ENCODE data around the gene CD93.

The CD93 gene

DNA sequence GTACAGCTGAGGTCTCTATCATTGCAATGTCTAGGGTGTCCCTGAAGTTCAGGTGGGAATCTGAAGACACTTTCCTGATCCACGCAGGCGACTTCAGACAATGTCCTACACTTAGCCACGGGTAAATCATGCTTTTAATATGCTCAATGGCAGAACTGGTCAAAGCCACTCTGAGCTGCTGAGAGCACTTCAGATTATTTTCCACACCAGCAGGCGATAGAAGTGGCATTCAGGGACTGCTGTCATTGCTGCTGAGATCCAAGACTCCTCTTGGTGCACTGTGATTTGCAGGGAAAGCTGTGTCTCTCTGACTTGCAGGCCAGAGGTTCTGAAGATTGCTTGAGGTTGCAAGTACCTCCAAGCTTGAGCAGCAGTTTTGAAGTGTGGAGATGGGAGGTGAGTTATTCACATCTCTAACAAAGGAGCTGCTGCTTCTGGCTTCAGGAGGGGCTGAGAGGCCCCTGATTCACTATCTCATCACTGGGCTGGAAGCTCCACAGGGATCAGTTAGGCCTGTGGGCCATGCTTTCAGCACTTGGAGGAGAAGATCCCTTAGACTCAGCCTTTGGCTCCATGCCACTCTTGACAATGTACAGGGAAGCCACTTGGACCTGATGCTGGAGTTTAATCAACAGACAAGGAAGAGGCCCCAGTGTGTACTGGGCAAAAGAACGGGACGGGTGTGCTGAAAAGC, 53.9 kb downstream of the CD93 start:
- DNase-seq: no peak

DNA sequence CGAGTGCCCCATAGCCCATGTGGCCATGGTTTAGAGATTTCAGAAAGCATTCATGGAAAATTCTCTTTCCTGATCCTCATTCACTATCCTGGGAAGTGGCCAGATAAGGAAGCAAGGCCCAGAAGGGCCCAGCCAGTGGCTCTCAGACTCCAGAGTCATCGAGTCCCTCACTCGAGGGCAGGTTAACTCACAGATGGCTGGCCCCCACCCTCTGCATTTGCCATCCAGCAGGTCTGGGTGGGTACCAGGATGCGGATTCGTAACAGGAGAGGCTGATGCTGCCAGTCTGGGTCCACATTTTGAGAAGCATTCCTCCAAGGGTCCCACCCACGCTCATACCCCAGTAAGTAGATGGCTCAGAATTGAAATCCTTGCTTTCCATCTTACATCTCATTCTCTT, 54.8 kb downstream of the CD93 start:
- DNase-seq: no peak
